PC-9 (cell line): Measurements from ENCODE around the gene RXYLT1. TPM values are rescaled to one million over a fixed set of nuclear protein-coding genes. Genes with fewer than 3 reads are reported as not detected.

Source experiments
- BruUV-seq: library from RNA; stranded (reverse); fragments of 400-500 nt; replicated peaks from 2 replicates; lab custom pipeline; 2021; lab: Mats Ljungman, UMichigan
- CTCF ChIA-PET: fragments of 300-600 bp; sonication (Branson Sonifier 250); formaldehyde crosslinking; loops from one replicate; lab custom pipeline; 2022; ENCODE audit warnings: antibody characterized with exemption; lab: Charles Lee
- POLR2A ChIA-PET: fragments of 300-600 bp; sonication (Branson Sonifier 250); formaldehyde crosslinking; loops from one replicate; lab custom pipeline; 2022; ENCODE audit warnings: antibody characterized with exemption; ENCODE audit not compliant: unreplicated experiment; lab: Charles Lee
- DNase-seq, 2 experiments: peaks; one replicate each; pipeline versions ENCODE4 v3.0.0 to v3.0.0-alpha.2; 2015 to 2022; ENCODE audit warnings: mixed read lengths in 1 of 2
- H2AFZ ChIP-seq: fragments of 200-600 bp; sonication (generic); 2 replicates; pipeline ENCODE4 v1.8.1; 2017; ENCODE audit warnings: antibody characterized with exemption
- H3F3A ChIP-seq: fragments of 200-600 bp; sonication (generic); 2 replicates; pipeline ENCODE4 v1.8.1; 2017; ENCODE audit warnings: antibody characterized with exemption, mild to moderate bottlenecking, low read depth; ENCODE audit not compliant: insufficient read depth
- H3K27ac ChIP-seq: fragments of 200-600 bp; sonication (generic); 2 replicates; pipeline ENCODE4 v1.6.1; 2016; ENCODE audit warnings: mixed run types
- H3K27me3 ChIP-seq: fragments of 200-600 bp; sonication (generic); 2 replicates; pipeline ENCODE4 v1.6.1; 2016; ENCODE audit warnings: low read depth, mixed run types; ENCODE audit not compliant: insufficient read depth
- H3K36me3 ChIP-seq: fragments of 200-600 bp; sonication (generic); 2 replicates; pipeline ENCODE4 v1.6.1; 2016; ENCODE audit warnings: low read depth, mixed run types
- H3K4me1 ChIP-seq: fragments of 200-600 bp; sonication (generic); replicated peaks from 2 replicates; pipeline ENCODE4 v1.6.1; 2016; ENCODE audit warnings: mixed run types; ENCODE audit not compliant: insufficient read depth
- H3K4me2 ChIP-seq: fragments of 200-600 bp; sonication (generic); 2 replicates; pipeline ENCODE4 v1.6.1; 2017; ENCODE audit warnings: mixed run types
- H3K4me3 ChIP-seq: fragments of 200-600 bp; sonication (generic); 2 replicates; pipeline ENCODE4 v1.6.1; 2016; ENCODE audit warnings: mixed run types
- H3K79me2 ChIP-seq: fragments of 200-600 bp; sonication (generic); 2 replicates; pipeline ENCODE4 v1.6.1; 2017; ENCODE audit warnings: low read depth, mixed run types
- H3K9me2 ChIP-seq: fragments of 200-600 bp; sonication (generic); 2 replicates; pipeline ENCODE4 v1.8.1; 2017; ENCODE audit warnings: mild to moderate bottlenecking; ENCODE audit not compliant: insufficient read depth
- H3K9me3 ChIP-seq: fragments of 200-600 bp; sonication (generic); 2 replicates; pipeline ENCODE4 v1.8.1; 2016; ENCODE audit warnings: low read depth; ENCODE audit not compliant: insufficient read depth
- H4K20me1 ChIP-seq: fragments of 200-600 bp; sonication (generic); 2 replicates; pipeline ENCODE4 v1.8.1; 2017; ENCODE audit not compliant: insufficient read depth
- CTCF ChIP-seq: fragments of 200-600 bp; sonication (generic); conservative IDR thresholded peaks from 2 replicates; pipeline ENCODE4 v1.6.1; 2017; ENCODE audit warnings: mixed run types, antibody characterized with exemption, mild to moderate bottlenecking, moderate library complexity
- EZH2 ChIP-seq: fragments of 200-600 bp; sonication (generic); IDR thresholded peaks from 2 replicates; pipeline ENCODE4 v1.8.0; 2017; ENCODE audit warnings: antibody characterized with exemption, low read depth
- intact Hi-C: fragments of 100-400 bp; cut with micrococcal nuclease; formaldehyde crosslinking; loops from one replicate; pipeline ENCODE4 v1.10.0; 2022; ENCODE audit not compliant: unreplicated experiment
- total RNA-seq: library from RNA; stranded (reverse); gene quantifications from 2 replicates; pipeline ENCODE4 v1.2.3, GENCODE V29; 2021

RXYLT1 gene
- total RNA-seq, 1 experiment from 2014 or later, result 12.2 TPM

- ChIA-PET POLR2A (no interaction called here), CTCF (no interaction called here)
- Histone ChIP-seq H3K4me3 (no peak overlapping the region), H3K9me3 (no peaks in the 10 kb centered on the region), H2AFZ (no peak overlapping the region), H3K36me3 (peaks cover 8% of the 10 kb centered on the region; the same call in 1 of the 2 replicates), H3K27me3 (no peaks in the 10 kb centered on the region), H4K20me1 (no peaks in the 10 kb centered on the region; the same call in 1 of the 2 replicates), H3K79me2 (peaks cover 95% of the 10 kb centered on the region), H3K27ac (peak overlapping the region; percentile 24), H3K4me2 (0 out of 2 replicates have a peak overlapping the region, but pooled peaks have one; percentile 13), H3K9me2 (no peaks in the 10 kb centered on the region), H3F3A (peaks cover 18% of the 10 kb centered on the region), H3K4me1 (peaks cover 51% of the 10 kb centered on the region)
- DNase-seq, result no peak
- BruUV-seq, result no TSS peak
- intact Hi-C loops, result no loop called here
- TF ChIP-seq CTCF (no peak), EZH2 (no peak)
These were observed 78.3 kb downstream of the RXYLT1 start for GRCh38 chr12:63857771-63858670.

Other genes with a start within 250 kb of the RXYLT1 start
- not detected in 2 replicates for gene DPY19L2, start 111.4 kb upstream of the RXYLT1 start, total RNA-seq
- gene SRGAP1, start 64.8 kb downstream of the RXYLT1 start, total RNA-seq, result 18.0 and 24.5 TPM in 2 replicates